NCI-H510A (cell line): ENCODE results near the gene MYO1F.
A peak's percentile ranks its signal among the peaks of the same experiment; 100 is the strongest.

ENCODE experiments used
- DNase-seq: peaks from one replicate; lab custom pipeline; 2025; lab: John Stamatoyannopoulos, UW

Gene MYO1F

GRCh38 chr19:8491574-8491973, 85.7 kb downstream of the MYO1F start:
- no peak for DNase-seq

DNA sequence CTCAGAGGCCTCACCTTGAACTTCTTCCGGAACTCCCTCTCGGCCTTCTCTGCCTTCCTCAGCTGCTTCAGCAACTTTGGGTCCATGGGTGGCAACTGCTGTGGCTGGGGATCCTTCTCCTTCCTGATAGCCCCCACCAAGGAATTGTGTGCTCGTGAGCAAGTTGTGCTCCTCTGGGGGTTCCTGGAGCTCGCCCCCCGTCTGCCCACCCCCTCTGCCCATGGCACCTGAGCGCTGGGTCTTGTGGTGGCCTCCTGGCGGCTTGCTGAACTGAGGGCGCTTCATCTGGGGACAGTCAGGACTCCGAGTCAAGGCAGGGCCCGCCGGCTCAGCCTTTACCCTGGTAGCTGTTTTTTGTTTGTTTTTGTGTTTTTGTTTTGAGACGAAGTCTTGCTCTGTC, 86.4 kb downstream of the MYO1F start:
- DNase-seq, result no peak

- no peak for DNase-seq
Measured at GRCh38 chr19:8490395-8490760, 86.9 kb downstream of the MYO1F start.

- DNase-seq, result peak; percentile 57
Measured at GRCh38 chr19:8489561-8490394, 87.5 kb downstream of the MYO1F start.

DNA sequence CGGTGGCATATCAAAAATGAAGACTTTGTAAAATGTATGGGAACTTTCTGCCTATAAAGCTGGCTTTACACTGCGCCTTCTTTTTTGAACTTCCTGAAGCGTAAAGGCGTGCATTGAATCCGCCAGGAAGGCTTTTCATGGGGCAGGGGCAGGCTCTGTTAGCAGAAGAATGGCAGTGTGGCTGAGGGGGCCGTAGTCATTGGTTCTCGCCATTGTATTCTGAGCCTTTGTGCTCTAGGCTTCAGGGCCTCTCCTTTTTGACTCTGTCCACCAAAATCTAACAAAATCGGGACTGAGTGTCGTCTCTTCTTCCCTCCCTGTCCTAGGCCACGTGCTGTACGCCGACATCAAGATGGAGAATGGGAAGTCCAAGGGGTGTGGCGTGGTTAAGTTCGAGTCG, 88.9 kb downstream of the MYO1F start:
- DNase-seq, result no peak

- DNase-seq, result no peak
Measured at GRCh38 chr19:8487137-8487851, 89.9 kb downstream of the MYO1F start.

GRCh38 chr19:8486661-8487136, 90.5 kb downstream of the MYO1F start:
- no peak for DNase-seq

DNA sequence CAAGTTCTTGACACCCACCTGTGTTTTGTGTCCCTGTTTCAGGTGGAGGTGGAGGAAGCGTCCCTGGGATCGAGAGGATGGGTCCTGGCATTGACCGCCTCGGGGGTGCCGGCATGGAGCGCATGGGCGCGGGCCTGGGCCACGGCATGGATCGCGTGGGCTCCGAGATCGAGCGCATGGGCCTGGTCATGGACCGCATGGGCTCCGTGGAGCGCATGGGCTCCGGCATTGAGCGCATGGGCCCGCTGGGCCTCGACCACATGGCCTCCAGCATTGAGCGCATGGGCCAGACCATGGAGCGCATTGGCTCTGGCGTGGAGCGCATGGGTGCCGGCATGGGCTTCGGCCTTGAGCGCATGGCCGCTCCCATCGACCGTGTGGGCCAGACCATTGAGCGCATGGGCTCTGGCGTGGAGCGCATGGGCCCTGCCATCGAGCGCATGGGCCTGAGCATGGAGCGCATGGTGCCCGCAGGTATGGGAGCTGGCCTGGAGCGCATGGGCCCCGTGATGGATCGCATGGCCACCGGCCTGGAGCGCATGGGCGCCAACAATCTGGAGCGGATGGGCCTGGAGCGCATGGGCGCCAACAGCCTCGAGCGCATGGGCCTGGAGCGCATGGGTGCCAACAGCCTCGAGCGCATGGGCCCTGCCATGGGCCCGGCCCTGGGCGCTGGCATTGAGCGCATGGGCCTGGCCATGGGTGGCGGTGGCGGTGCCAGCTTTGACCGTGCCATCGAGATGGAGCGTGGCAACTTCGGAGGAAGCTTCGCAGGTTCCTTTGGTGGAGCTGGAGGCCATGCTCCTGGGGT, 91.5 kb downstream of the MYO1F start:
- DNase-seq, result no peak

DNA sequence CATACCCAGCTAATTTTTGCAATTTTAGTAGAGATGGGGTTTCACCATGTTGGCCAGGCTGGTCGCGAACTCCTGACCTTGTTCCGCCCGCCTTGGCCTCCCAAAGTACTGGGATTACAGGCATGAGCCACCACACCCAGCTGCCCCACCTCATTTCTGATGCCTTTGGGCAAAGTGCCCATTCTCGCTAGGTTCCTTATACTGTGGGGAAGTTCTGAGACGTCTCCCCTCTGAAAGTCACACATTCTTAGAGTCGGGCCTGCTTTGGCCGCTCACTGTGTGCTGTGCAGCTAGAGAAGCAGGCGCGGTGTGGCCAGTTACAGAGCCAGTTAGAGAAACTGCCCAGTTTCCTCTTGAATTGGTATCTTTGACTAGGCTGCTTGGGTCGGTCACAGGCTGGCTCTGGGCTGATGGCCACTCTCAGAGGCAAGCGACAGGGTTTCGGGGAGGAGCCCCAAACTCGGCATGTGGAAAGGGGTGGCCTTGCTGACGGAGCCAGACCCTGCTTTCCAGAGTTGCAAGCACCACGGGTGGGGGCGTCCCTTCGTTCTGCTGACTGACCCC, 92.8 kb downstream of the MYO1F start:
- no peak for DNase-seq

DNA sequence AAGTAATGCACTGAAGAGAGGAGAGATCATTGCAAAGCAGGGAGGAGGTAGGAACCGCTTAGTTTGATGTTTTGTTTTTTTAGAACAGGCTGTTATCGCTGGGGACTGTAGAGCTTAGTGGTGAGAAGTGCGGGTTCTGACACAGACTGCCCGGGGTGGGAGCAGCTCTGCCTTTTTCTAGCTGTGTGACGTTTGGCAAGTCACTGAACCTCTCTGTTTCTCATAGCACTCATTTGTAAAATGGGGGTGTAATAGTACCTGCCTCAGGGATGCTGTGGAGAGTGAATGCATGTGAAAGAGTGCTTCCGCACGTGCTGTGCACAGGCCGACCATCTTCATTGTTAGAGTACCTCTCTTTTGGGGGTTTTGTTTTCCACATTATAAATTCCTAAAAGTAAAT, 94.1 kb downstream of the MYO1F start:
- DNase-seq, result no peak

GRCh38 chr19:8482696-8483095, 94.5 kb downstream of the MYO1F start:
- no peak for DNase-seq

GRCh38 chr19:8481616-8482015, 95.6 kb downstream of the MYO1F start:
- DNase-seq, result no peak

- DNase-seq, result no peak
Measured at GRCh38 chr19:8481201-8481600, 96.0 kb downstream of the MYO1F start.

DNA sequence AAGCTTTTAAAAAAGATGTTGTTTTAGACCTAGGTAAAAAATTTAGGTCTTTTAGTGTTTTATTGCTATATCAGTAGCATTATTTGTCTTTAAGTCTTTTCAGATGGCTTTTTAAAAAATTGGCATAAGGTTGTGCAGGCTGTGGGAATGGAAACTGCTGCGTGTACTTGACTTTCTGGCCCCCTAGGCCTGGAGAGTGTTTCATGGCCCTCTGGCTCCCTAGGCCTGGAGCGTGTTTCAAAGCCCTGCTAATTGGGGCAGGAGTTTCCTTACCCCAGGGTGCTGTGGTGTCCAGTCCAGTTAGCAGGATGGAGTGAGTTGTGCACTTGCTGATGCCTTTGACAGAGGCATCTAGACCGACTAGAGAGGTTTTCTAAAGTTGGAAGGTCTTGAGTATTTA, 98.6 kb downstream of the MYO1F start:
- DNase-seq, result no peak

GRCh38 chr19:8477889-8478288, 99.4 kb downstream of the MYO1F start:
- no peak for DNase-seq

DNA sequence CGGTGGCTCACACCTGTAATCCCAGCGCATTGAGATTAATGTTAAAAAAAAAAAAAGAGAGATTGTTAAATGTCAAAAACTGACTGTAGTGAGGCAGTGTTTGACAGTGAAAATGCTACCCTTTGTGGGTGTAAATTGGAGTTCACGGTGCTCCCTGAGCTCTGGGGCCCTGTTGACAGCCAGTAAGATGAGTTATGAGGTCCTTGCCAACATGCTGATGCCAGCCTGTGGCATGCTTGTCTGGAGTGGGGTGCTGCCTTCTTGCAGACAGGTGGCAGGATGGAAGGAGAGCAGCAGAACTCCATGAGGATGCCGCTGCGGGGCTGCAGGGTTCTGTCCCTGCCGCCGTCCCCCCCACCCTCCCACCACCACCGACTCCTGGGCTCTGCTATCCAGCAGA, 100.7 kb downstream of the MYO1F start:
- no peak for DNase-seq

GRCh38 chr19:8475005-8475404, 102.2 kb downstream of the MYO1F start:
- DNase-seq, result no peak

DNA sequence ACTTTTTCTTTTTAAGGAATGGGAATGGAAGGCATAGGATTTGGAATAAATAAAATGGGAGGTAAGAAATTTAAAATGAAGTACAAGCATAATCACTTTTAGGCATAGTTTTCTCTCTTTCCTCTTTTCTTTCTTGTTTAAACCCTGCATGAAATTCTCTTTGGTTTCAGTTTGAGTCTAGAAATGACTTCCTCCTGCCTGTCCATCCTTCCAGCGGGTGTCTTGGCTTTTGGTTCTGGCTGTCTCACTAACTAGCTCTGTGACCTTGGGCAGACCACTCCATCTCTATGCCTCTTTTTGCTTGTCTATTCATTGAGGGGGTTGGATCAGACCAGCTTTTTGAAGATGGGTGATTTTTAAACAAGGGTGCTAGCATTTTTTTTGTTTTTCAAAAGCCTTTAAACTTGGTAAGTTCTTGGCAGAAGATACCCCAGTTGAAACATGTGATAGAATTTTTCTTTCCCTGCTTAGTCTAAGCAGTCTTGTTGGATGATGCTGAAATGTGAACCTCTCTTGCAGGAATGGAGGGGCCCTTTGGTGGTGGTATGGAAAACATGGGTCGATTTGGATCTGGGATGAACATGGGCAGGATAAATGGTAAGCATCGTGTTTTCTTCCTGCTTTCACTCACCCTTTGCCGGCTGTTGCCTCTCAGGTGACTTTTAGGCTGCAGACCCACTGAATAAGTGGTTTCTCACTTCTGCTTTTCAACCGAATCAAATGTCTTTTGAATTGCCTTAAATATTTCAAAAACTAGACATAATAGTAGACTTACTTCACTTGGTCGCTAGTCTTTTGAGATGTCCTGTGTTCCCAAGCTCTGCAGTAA, 103.4 kb downstream of the MYO1F start:
- DNase-seq, result no peak
